ENCODE data around the gene PSMB7. TPM values are rescaled to one million over a fixed set of nuclear protein-coding genes. Genes with fewer than 3 reads are reported as not detected.

Gene PSMB7
- total and polyA plus RNA-seq, 2 of the 4 experiments (the other 2 are of a cell fraction): 340 to 430 TPM

DNA sequence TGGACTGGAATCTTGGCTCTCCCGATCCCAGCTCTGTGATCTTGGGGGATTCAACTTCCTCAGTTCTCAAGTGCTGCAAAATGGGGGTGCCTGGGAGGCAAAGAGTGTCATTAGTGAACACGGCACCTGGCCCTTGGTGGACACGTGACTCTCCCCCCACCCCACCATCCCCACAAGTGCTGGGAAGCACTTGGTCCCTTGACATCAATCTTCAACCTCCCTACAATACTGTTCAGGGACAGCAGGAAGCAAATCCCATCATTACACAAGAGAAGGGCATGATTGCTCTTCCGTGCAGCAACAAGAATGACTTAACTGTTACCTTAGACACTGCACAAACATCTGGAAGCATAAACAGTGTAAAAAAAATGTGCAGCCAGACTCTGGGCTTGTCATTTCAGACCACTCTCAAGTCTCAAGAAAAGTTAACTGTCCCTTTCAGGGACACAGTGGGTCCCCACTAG is 61.4 kb downstream of the PSMB7 start:
- Histone ChIP-seq H3K36me3 (ENCODE audit: control insufficient read depth, insufficient read depth, low read length) (peaks cover 76% of the 10 kb centered on the region), H3K9ac (ENCODE audit: low read depth, low read length) (no peak overlapping the region), H2AK9ac (replicated peaks; ENCODE audit: low read depth, low read length, poor library complexity) (no peak overlapping the region), H3K79me1 (ENCODE audit: low read depth in 1 of 2, low read length in 2 of 2) (peaks cover 36 to 83% of the 10 kb centered on the region in 2 experiments), H3K4me2 (ENCODE audit: low read depth, low read length) (no peak overlapping the region), H2BK20ac (ENCODE audit: low read depth, low read length) (peak overlapping the region; percentile 42; the same call in 1 of the 2 replicates), H3K4me1 (ENCODE audit: control insufficient read depth, insufficient read depth, low read length) (peaks cover 12% of the 10 kb centered on the region), H3K14ac (replicated peaks; ENCODE audit: low read depth, low read length) (peak overlapping the region; percentile 1; the same call in 1 of the 2 replicates), H3K9me3 (ENCODE audit: control insufficient read depth, insufficient read depth, low read length) (no peaks in the 10 kb centered on the region), H2AFZ (replicated peaks; ENCODE audit: low read length, poor library complexity) (no peak overlapping the region), H3K27ac (ENCODE audit: insufficient read depth, low read length) (0 out of 2 replicates have a peak overlapping the region, but pooled peaks have one; percentile 17), H4K91ac (ENCODE audit: insufficient read depth, low read depth, low read length) (no peak overlapping the region; the same call in 1 of the 2 replicates), H4K20me1 (ENCODE audit: insufficient read depth, low read length) (peaks cover 74% of the 10 kb centered on the region), H3K18ac (ENCODE audit: low read depth, low read length) (no peak overlapping the region), H4K5ac (ENCODE audit: low read depth, low read length) (no peak overlapping the region), H2BK15ac (ENCODE audit: low read depth, low read length) (no peak overlapping the region), H2BK120ac (ENCODE audit: low read depth, low read length) (no peak overlapping the region), H3K4me3 (ENCODE audit: insufficient read depth, low read depth, low read length) (no peak overlapping the region), H2AK5ac (ENCODE audit: low read depth, low read length) (no peak overlapping the region), H3K27me3 (ENCODE audit: control insufficient read depth, insufficient read depth, low read length) (no peaks in the 10 kb centered on the region), H3K9me1 (ENCODE audit: insufficient read depth, low read length) (peaks cover 37% of the 10 kb centered on the region), H2BK5ac (ENCODE audit: low read depth, low read length, poor library complexity, severe bottlenecking) (peak overlapping the region; percentile 26), H3K56ac (ENCODE audit: extremely low read depth, insufficient read depth, low read length) (no peak overlapping the region), H3K23ac (ENCODE audit: low read depth, low read length) (peak overlapping the region; percentile 17; the same call in 1 of the 2 replicates), H4K8ac (ENCODE audit: low read depth in 2 of 2, low read length in 2 of 2) (peak overlapping the region in 1 of 2 experiments; percentile 18; a peak in 1 of 4 replicates), H3K4ac (ENCODE audit: low read depth, low read length) (peak overlapping the region; percentile 51)
- dilution Hi-C loops (cut with HindIII; ENCODE audit: low sequenced_read_pairs, unreplicated experiment): no loop called here
- ATAC-seq (ENCODE audit: low read depth): peak; percentile 30
- POLR2A ChIA-PET (ENCODE audit: unreplicated experiment): no interaction called here
- BruUV-seq (replicated peaks): no TSS peak
- in situ Hi-C loops (cut with MboI; ENCODE audit: low sequenced_read_pairs): no loop called here
- DNase-seq: peak; percentile 79
- peak; percentile 93 for TF ChIP-seq CEBPB (IDR thresholded peaks at IDR 0.05; ENCODE audit: low read depth, low read length)
- no peak for TF ChIP-seq MAFK (IDR thresholded peaks at IDR 0.05; ENCODE audit: low read depth, low read length)
- TF ChIP-seq, protein P1, sequence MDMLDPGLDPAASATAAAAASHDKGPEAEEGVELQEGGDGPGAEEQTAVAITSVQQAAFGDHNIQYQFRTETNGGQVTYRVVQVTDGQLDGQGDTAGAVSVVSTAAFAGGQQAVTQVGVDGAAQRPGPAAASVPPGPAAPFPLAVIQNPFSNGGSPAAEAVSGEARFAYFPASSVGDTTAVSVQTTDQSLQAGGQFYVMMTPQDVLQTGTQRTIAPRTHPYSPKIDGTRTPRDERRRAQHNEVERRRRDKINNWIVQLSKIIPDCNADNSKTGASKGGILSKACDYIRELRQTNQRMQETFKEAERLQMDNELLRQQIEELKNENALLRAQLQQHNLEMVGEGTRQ (IDR thresholded peaks at IDR 0.05; ENCODE audit: low read depth, low read length): no peak
- no peak for TF ChIP-seq RAD21 (IDR thresholded peaks at IDR 0.05; ENCODE audit: low read length)
- TF ChIP-seq, protein P2, sequence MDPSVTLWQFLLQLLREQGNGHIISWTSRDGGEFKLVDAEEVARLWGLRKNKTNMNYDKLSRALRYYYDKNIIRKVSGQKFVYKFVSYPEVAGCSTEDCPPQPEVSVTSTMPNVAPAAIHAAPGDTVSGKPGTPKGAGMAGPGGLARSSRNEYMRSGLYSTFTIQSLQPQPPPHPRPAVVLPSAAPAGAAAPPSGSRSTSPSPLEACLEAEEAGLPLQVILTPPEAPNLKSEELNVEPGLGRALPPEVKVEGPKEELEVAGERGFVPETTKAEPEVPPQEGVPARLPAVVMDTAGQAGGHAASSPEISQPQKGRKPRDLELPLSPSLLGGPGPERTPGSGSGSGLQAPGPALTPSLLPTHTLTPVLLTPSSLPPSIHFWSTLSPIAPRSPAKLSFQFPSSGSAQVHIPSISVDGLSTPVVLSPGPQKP (IDR thresholded peaks at IDR 0.05; ENCODE audit: borderline replicate concordance, low read depth, low read length): no peak
- no peak for TF ChIP-seq BHLHE40 (IDR thresholded peaks at IDR 0.05; ENCODE audit: low read depth, low read length)
- no peak for TF ChIP-seq SMC3 (IDR thresholded peaks at IDR 0.05; ENCODE audit: low read depth, low read length)
- no peak for TF ChIP-seq POLR2A (IDR thresholded peaks at IDR 0.05; ENCODE audit: low read depth, low read length)
- TF ChIP-seq RCOR1 (IDR thresholded peaks at IDR 0.05; ENCODE audit: insufficient replicate concordance, low read length): no peak
- CTCF ChIA-PET: no interaction called here
- 90% methylated on average over 2 of the region's 4 CpGs; no CpG with 5 or more reads in 1 of the 2 experiments for WGBS, 2 experiments (ENCODE audit: extremely low coverage in 2 of 2, insufficient read length in 1 of 2)
- intact Hi-C loops (cut with micrococcal nuclease): no loop called here
